EL (cell line): Measurements from ENCODE around the gene EPB41L2.
A peak's percentile ranks its signal among the peaks of the same experiment; 100 is the strongest.
"Not testable (repeated sequence)": the region's sequence is repeated elsewhere in the genome, so short reads cannot be mapped to it uniquely, and the experiment has no call there.

Experiments used
- DNase-seq: peaks from one replicate; pipeline ENCODE4 v3.0.0-alpha.2; 2016

EPB41L2 gene

GRCh38 chr6:130937942-130938604 lies 125.0 kb downstream of the EPB41L2 start:
- DNase-seq = peak; percentile 57

- DNase-seq = no peak
Measured at GRCh38 chr6:130936933-130937332, 126.1 kb downstream of the EPB41L2 start.

GRCh38 chr6:130935978-130936377 lies 127.1 kb downstream of the EPB41L2 start:
- peak; percentile 32 for DNase-seq

- DNase-seq = peak; percentile 23
Measured at GRCh38 chr6:130934848-130935585, 128.0 kb downstream of the EPB41L2 start.

GRCh38 chr6:130933712-130934200 lies 129.3 kb downstream of the EPB41L2 start:
- DNase-seq = peak; percentile 34

GRCh38 chr6:130932921-130933320 lies 130.1 kb downstream of the EPB41L2 start:
- no peak for DNase-seq

- DNase-seq = no peak
Measured at GRCh38 chr6:130932438-130932837, 130.6 kb downstream of the EPB41L2 start.

GRCh38 chr6:130931683-130932082 lies 131.4 kb downstream of the EPB41L2 start:
- no peak for DNase-seq

- peak; percentile 51 for DNase-seq
Measured at GRCh38 chr6:130929036-130929678, 133.9 kb downstream of the EPB41L2 start.

- no peak for DNase-seq
Measured at GRCh38 chr6:130928158-130928912, 134.7 kb downstream of the EPB41L2 start.

- no peak for DNase-seq
Measured at GRCh38 chr6:130927305-130927704, 135.7 kb downstream of the EPB41L2 start.

- no peak for DNase-seq
Measured at GRCh38 chr6:130923350-130923749, 139.7 kb downstream of the EPB41L2 start.

- no peak for DNase-seq
Measured at GRCh38 chr6:130922922-130923321, 140.1 kb downstream of the EPB41L2 start.

GRCh38 chr6:130920969-130921368 lies 142.1 kb downstream of the EPB41L2 start:
- no peak for DNase-seq

GRCh38 chr6:130918171-130918570 lies 144.9 kb downstream of the EPB41L2 start:
- DNase-seq = no peak

GRCh38 chr6:130915606-130916005 lies 147.4 kb downstream of the EPB41L2 start:
- DNase-seq = not testable (repeated sequence)

- no peak for DNase-seq
Measured at GRCh38 chr6:130913120-130913519, 149.9 kb downstream of the EPB41L2 start.

GRCh38 chr6:130912434-130912833 lies 150.6 kb downstream of the EPB41L2 start:
- no peak for DNase-seq

- DNase-seq = no peak
Measured at GRCh38 chr6:130908958-130909357, 154.1 kb downstream of the EPB41L2 start.

- no peak for DNase-seq
Measured at GRCh38 chr6:130908188-130908587, 154.9 kb downstream of the EPB41L2 start.

- DNase-seq = no peak
Measured at GRCh38 chr6:130907687-130908086, 155.4 kb downstream of the EPB41L2 start.

- DNase-seq = peak; percentile 69
Measured at GRCh38 chr6:130906736-130907381, 156.2 kb downstream of the EPB41L2 start.
